Effector memory CD4-positive, alpha-beta T cell (primary cell): ENCODE data around the gene GPN1.
"Not testable (repeated sequence)": the region's sequence is repeated elsewhere in the genome, so short reads cannot be mapped to it uniquely, and the experiment has no call there.

Experiments used
- DNase-seq, 3 donors: peaks; one replicate each; pipeline ENCODE4 v3.0.0-alpha.2; 2020
- H3K27ac ChIP-seq: 2 replicates; pipeline ENCODE4 v1.7.0; 2013; ENCODE audit warnings: mild to moderate bottlenecking, low read length, moderate library complexity; ENCODE audit not compliant: insufficient read depth, poor library complexity, severe bottlenecking
- H3K27me3 ChIP-seq: replicated peaks from 2 replicates; pipeline ENCODE4 v1.7.0; 2013; ENCODE audit warnings: mild to moderate bottlenecking, low read length; ENCODE audit not compliant: insufficient read depth, control insufficient read depth, poor library complexity, severe bottlenecking
- H3K36me3 ChIP-seq: 2 replicates; pipeline ENCODE4 v1.7.0; 2013; ENCODE audit warnings: mild to moderate bottlenecking, low read length, moderate library complexity; ENCODE audit not compliant: control insufficient read depth, insufficient read depth
- H3K4me1 ChIP-seq: 2 replicates; pipeline ENCODE4 v1.7.0; 2013; ENCODE audit warnings: low read length, mild to moderate bottlenecking; ENCODE audit not compliant: control insufficient read depth, insufficient read depth, poor library complexity, severe bottlenecking
- H3K4me3 ChIP-seq: 2 replicates; pipeline ENCODE4 v1.7.0; 2013; ENCODE audit warnings: low read length, low read depth, mild to moderate bottlenecking; ENCODE audit not compliant: insufficient read depth, poor library complexity, severe bottlenecking
- H3K9me3 ChIP-seq: 2 replicates; pipeline ENCODE4 v1.7.0; 2013; ENCODE audit warnings: mild to moderate bottlenecking, low read length, moderate library complexity; ENCODE audit not compliant: control insufficient read depth

GPN1 gene

DNA sequence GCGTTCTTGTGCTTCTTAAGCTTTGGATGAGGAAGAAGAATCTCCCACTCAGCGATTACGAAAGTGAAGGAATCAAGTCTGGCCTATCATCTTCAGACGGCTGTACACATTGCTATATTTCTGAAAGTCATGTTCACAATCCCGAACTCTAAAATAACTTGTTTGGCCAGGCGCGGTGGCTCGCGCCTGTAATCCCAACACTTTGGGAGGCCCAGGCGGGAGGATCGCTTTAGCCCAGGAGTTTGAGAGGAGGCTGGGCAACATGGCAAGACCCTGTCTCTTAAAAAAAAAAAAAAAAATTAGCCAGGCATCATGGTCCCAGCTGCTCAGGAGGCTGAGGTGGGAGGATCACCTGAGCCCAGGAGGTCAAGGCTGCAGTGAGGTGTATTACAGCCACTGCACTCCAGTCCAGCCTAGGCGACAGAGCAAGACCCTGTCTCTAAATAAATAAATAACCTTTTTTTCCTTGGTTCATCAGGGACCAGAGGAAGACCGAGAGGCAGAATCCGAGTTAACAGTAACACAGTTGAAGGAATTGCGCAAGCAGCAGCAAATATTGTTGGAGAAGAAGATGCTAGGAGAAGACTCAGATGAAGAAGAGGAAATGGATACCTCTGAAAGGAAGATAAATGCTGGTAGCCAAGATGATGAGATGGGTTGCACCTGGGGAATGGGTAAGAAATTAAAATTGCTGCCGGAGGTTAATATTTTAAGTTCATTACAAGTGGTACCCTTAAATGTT lies 35.9 kb downstream of the GPN1 start:
- no peak for DNase-seq
- Histone ChIP-seq H3K4me1 (peaks cover 19% of the 10 kb centered on the region), H3K9me3 (no peaks in the 10 kb centered on the region), H3K27ac (peak overlapping the region; percentile 96), H3K4me3 (peak overlapping the region; percentile 88), H3K27me3 (no peaks in the 10 kb centered on the region), H3K36me3 (peaks cover 37% of the 10 kb centered on the region)

DNA sequence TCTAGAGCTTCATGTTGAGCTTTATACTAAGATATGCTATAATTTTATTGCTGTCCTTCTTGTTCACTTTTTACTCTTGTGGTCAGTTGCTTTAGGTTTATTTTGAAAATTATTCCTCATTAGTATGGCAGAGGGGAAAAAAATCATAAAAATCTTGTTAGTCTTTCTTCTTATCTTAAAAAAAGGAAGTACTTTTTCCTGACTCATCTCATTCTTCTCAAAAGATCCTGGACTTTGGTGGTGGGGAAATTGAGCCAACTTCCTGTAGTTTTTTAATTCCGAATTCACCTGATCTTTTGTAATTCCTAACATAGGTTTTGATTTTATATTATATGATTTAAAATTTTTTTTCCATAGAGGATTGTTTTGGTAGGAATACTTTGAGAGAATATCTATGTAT lies 38.6 kb downstream of the GPN1 start:
- no peaks in the 10 kb centered on the region for H3K9me3 ChIP-seq
- DNase-seq: no peak

GRCh38 chr2:27671235-27671634 lies 42.4 kb downstream of the GPN1 start:
- Histone ChIP-seq H3K36me3 (peaks cover 42% of the 10 kb centered on the region), H3K4me1 (no peaks in the 10 kb centered on the region), H3K4me3 (no peak overlapping the region), H3K27me3 (no peaks in the 10 kb centered on the region), H3K9me3 (no peaks in the 10 kb centered on the region), H3K27ac (no peak overlapping the region)
- no peak for DNase-seq

More for the DNA sequence above, 38.6 kb downstream of the GPN1 start:
- Histone ChIP-seq H3K4me1 (peaks cover 15% of the 10 kb centered on the region), H3K4me3 (no peak overlapping the region), H3K36me3 (peaks cover 26% of the 10 kb centered on the region), H3K27me3 (no peaks in the 10 kb centered on the region), H3K27ac (no peak overlapping the region)

DNA sequence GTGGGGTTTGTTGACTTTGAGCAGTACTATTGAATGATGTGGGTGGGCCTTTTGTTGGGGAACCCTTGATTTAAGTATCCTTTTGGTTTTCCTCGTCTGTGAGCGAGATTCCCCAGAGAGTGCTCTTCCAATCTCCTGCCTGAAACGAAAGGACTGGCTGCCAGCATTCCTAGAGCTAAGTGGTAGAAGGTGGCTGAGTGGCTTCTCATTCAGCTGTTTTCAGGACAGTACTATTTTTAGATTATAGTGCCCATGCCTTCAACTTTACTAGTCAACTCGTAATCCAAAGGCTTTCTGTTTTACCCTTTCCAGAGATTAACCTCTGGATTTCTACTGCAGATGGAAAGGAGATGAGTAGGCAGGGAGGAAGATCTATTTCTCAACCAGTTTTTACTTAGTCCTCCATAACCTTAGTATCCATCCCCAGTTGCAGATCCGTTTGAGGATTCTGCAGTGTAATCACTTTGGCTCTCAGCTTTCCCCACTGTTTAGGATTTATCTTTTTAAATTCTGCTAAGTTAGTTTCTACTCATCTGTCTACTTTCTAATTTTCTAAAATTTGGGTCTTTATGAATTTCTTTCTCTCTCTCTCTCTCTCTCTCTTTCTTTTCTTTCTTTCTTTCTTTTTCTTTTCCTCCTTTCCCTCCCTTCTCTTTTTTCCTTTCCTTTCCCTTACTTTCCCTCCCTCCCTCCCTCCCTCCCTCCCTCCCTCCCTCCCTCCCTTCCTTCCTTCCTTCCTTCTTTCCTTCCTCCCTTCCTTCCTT lies 44.1 kb downstream of the GPN1 start:
- Histone ChIP-seq H3K27me3 (no peaks in the 10 kb centered on the region), H3K4me3 (no peak overlapping the region), H3K4me1 (no peaks in the 10 kb centered on the region), H3K36me3 (peaks cover 50% of the 10 kb centered on the region), H3K27ac (no peak overlapping the region), H3K9me3 (no peaks in the 10 kb centered on the region)
- no peak for DNase-seq

- no peak for DNase-seq
- Histone ChIP-seq H3K9me3 (no peaks in the 10 kb centered on the region), H3K27me3 (no peaks in the 10 kb centered on the region), H3K4me3 (no peak overlapping the region), H3K4me1 (no peaks in the 10 kb centered on the region), H3K27ac (no peak overlapping the region), H3K36me3 (peaks cover 60% of the 10 kb centered on the region)
Observed at GRCh38 chr2:27680571-27680970, 51.7 kb downstream of the GPN1 start.

GRCh38 chr2:27681841-27682240 lies 53.0 kb downstream of the GPN1 start:
- DNase-seq: no peak
- Histone ChIP-seq H3K27ac (no peak overlapping the region), H3K4me1 (no peaks in the 10 kb centered on the region), H3K9me3 (no peaks in the 10 kb centered on the region), H3K36me3 (peaks cover 60% of the 10 kb centered on the region), H3K4me3 (no peak overlapping the region), H3K27me3 (no peaks in the 10 kb centered on the region)

DNA sequence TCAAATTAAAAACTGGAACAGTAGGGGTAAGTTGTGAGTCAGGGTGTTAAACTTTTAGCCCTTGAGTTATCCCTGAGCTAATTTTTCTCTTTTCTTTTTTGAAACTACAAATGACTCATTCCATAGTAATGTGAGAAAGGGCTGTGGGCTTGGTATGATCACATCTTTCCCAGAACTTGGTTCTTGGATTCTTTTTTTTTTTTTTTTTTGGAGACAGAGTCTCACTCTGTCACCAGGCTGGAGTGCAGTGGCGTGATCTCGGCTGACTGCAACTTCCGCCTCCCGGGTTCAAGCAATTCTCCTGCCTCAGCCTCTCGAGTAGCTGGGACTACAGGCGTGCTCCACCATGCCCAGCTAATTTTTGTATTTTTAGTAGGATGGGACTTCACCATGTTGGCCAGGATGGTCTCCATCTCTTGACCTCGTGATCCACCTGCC lies 53.5 kb downstream of the GPN1 start:
- H3K27me3 ChIP-seq, H3K27ac ChIP-seq, H3K4me3 ChIP-seq, H3K9me3 ChIP-seq, DNase-seq, H3K4me1 ChIP-seq: not testable (repeated sequence)
- H3K36me3 ChIP-seq: peaks cover 59% of the 10 kb centered on the region

DNA sequence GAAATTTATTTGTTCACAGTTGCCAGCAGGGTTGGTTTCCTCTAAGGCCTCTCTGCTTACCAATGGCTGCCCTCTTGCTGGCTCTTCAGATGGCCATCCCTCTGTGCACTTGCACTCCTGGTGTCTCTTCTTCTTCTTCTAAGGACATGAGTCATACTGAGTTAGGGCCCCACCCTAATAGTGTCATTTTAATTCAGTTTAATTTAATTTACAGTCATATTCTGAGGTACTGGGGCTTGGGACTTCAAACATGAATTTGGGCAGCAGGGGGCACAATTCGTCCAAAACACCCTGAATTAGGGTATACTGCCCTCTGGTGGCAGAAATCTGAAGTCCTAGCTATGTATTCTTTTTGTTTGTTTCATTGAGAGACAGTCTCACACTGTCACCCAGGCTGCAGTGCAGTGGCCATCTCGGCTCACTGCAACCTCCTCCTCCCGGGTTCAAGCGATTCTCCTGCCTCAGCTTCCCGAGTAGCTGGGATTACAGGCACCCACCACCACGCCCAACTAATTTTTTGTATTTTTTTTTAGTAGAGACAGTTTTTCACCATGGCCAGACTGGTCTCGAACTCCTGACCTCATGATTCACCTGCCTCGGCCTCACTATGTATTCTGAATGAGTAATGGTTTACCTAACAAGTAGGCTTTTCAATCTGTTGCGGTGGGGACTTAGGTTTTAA lies 54.7 kb downstream of the GPN1 start:
- Histone ChIP-seq H3K27ac (no peak overlapping the region), H3K9me3 (no peaks in the 10 kb centered on the region), H3K4me1 (no peaks in the 10 kb centered on the region), H3K27me3 (no peaks in the 10 kb centered on the region), H3K4me3 (no peak overlapping the region), H3K36me3 (peaks cover 47% of the 10 kb centered on the region)
- DNase-seq: peak; percentile 59 to 80 (median 68)

- H3K4me3 ChIP-seq, H3K4me1 ChIP-seq, H3K27me3 ChIP-seq, DNase-seq, H3K27ac ChIP-seq, H3K9me3 ChIP-seq: not testable (repeated sequence)
- H3K36me3 ChIP-seq: peaks cover 43% of the 10 kb centered on the region
Observed at GRCh38 chr2:27685006-27685405, 56.2 kb downstream of the GPN1 start.

DNA sequence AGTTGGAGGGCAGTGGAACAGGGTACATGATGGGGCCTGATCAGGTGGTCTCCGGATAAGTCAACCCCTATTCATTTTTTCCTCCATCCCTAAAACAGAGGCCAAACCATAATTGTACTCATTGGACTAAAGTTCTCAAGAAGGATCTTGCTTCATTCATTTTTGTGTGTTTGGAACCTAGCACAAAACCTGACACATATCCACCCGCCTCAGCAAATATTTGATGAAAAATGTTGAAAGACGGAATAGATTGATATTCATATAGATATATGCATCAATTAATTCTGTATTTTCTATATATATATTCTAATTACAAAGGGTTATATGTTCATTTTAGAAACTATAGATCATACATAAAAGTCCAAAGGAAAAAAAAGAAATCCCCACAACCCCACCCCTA lies 56.7 kb downstream of the GPN1 start:
- Histone ChIP-seq H3K4me3 (no peak overlapping the region), H3K27ac (no peak overlapping the region), H3K36me3 (peaks cover 41% of the 10 kb centered on the region), H3K9me3 (no peaks in the 10 kb centered on the region), H3K27me3 (no peaks in the 10 kb centered on the region), H3K4me1 (no peaks in the 10 kb centered on the region)
- DNase-seq: no peak
